Smooth muscle cell (in vitro differentiated cells): Measurements from ENCODE around the gene ARPC5. TPM values are rescaled to one million over a fixed set of nuclear protein-coding genes. Genes with fewer than 3 reads are reported as not detected.

Experiments
- DNase-seq: peaks from one replicate; lab custom pipeline; 2025; ENCODE audit not compliant: unreplicated experiment; lab: John Stamatoyannopoulos, UW
- H2AFZ ChIP-seq: fragments of 200-600 bp; sonication (generic); 2 replicates; pipeline ENCODE4 v1.6.0; 2016; ENCODE audit warnings: antibody characterized with exemption, low read depth, mild to moderate bottlenecking
- H3F3A ChIP-seq: fragments of 200-600 bp; sonication (generic); 2 replicates; pipeline ENCODE4 v1.6.0; 2017; ENCODE audit warnings: antibody characterized with exemption, low read depth
- H3K27ac ChIP-seq: fragments of 200-600 bp; sonication (generic); 2 replicates; pipeline ENCODE4 v1.5.1; 2016; ENCODE audit warnings: low read depth, mild to moderate bottlenecking
- H3K27me3 ChIP-seq: fragments of 200-600 bp; sonication (generic); 2 replicates; pipeline ENCODE4 v1.6.1; 2016; ENCODE audit warnings: low read depth, mild to moderate bottlenecking
- H3K36me3 ChIP-seq: fragments of 200-600 bp; sonication (generic); 2 replicates; pipeline ENCODE4 v1.5.1; 2016; ENCODE audit warnings: low read depth
- H3K4me1 ChIP-seq: fragments of 200-600 bp; sonication (generic); 2 replicates; pipeline ENCODE4 v1.5.1; 2016; ENCODE audit warnings: low read depth
- H3K4me2 ChIP-seq: fragments of 200-600 bp; sonication (generic); 2 replicates; pipeline ENCODE4 v1.6.0; 2016; ENCODE audit warnings: mild to moderate bottlenecking
- H3K4me3 ChIP-seq: fragments of 200-600 bp; sonication (generic); 2 replicates; pipeline ENCODE4 v1.5.1; 2016; ENCODE audit warnings: mild to moderate bottlenecking
- H3K79me2 ChIP-seq: fragments of 200-600 bp; sonication (generic); 2 replicates; pipeline ENCODE4 v1.6.0; 2016; ENCODE audit warnings: low read depth, mild to moderate bottlenecking
- H3K9ac ChIP-seq: fragments of 200-600 bp; sonication (generic); 2 replicates; pipeline ENCODE4 v1.6.0; 2016; ENCODE audit warnings: low read depth
- H3K9me3 ChIP-seq: fragments of 200-600 bp; sonication (generic); replicated peaks from 2 replicates; pipeline ENCODE4 v1.5.1; 2016; ENCODE audit warnings: low read depth
- H4K20me1 ChIP-seq: fragments of 200-600 bp; sonication (generic); 2 replicates; pipeline ENCODE4 v1.6.0; 2016; ENCODE audit warnings: low read depth
- CTCF ChIP-seq: fragments of 200-600 bp; sonication (generic); IDR thresholded peaks from 2 replicates; pipeline ENCODE4 v1.5.1; 2017; ENCODE audit warnings: borderline replicate concordance, mild to moderate bottlenecking, antibody characterized with exemption; ENCODE audit not compliant: insufficient read depth, poor library complexity, severe bottlenecking
- WGBS: methylation state at CpG from one replicate; pipeline ENCODE4 v1.1.7; 2016; ENCODE audit warnings: low lambda C conversion rate; 5-methylcytosine and 5-hydroxymethylcytosine counted together
- polyA plus RNA-seq: library from polyadenylated mRNA; unstranded; fragments of >200 nt; fragmentation: Nextera tagmentation; extraction: Ambion mirVana; gene quantifications from 2 replicates; pipeline ENCODE4 v1.2.1, GENCODE V29; 2016
- total RNA-seq: library from RNA; depleted of rRNA; stranded (reverse); fragments of >200 nt; gene quantifications from 2 replicates; pipeline ENCODE4 v1.2.3, GENCODE V29; 2014

The ARPC5 gene
- total and polyA plus RNA-seq, 2 experiments from 2014 or later, result 188 to 205 TPM

DNA sequence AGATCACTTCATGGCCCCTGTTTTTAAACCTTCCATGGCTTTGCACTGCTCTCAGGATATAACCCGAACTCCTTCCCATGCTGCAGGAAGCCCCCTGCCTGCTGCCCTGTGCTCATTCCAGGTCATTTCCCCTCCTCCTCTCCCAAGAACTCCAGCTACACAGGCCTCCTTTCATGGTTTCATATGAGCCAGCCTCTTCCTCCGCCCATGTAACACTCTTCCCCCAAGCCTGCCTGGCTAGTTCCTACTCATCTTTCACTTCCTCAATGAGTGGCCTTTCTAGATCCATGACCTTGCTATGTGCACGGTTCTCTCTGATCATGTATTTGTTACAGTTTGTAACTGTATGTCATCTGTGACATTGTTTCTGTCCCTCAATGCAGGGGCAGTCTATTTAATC, 42.2 kb downstream of the ARPC5 start:
- no peaks in the 10 kb centered on the region for H3K4me1 ChIP-seq
- WGBS, result 94% methylated on average over 3 of the region's 3 CpGs
- H3K27ac ChIP-seq, result no peak overlapping the region

GRCh38 chr1:183592733-183593132, 42.9 kb downstream of the ARPC5 start:
- no peak for DNase-seq
- Histone ChIP-seq H3K79me2 (no peaks in the 10 kb centered on the region), H3F3A (no peaks in the 10 kb centered on the region), H3K9me3 (no peaks in the 10 kb centered on the region), H2AFZ (no peak overlapping the region), H3K27ac (no peak overlapping the region), H3K9ac (no peak overlapping the region), H3K36me3 (no peaks in the 10 kb centered on the region), H3K4me2 (no peak overlapping the region), H4K20me1 (no peaks in the 10 kb centered on the region), H3K4me3 (no peak overlapping the region), H3K4me1 (no peaks in the 10 kb centered on the region), H3K27me3 (no peaks in the 10 kb centered on the region)
- TF ChIP-seq CTCF, result no peak
- WGBS, result 95% methylated on average over 7 of the region's 7 CpGs

More for the DNA sequence above, 42.2 kb downstream of the ARPC5 start:
- no peaks in the 10 kb centered on the region for H4K20me1 ChIP-seq
- H3K79me2 ChIP-seq, result no peaks in the 10 kb centered on the region
- no peaks in the 10 kb centered on the region for H3F3A ChIP-seq
- no peaks in the 10 kb centered on the region for H3K27me3 ChIP-seq
- H3K9me3 ChIP-seq, result no peaks in the 10 kb centered on the region
- no peak overlapping the region for H3K9ac ChIP-seq
- no peak for TF ChIP-seq CTCF
- H3K4me2 ChIP-seq, result no peak overlapping the region
- no peak overlapping the region for H3K4me3 ChIP-seq
- no peak for DNase-seq
- no peaks in the 10 kb centered on the region for H3K36me3 ChIP-seq
- no peak overlapping the region for H2AFZ ChIP-seq

- no peak within 1 kb of the TSS for H2AFZ ChIP-seq
- DNase-seq, result no peak
- H3K9me3 ChIP-seq, result no peaks in the 10 kb centered on the region
- H4K20me1 ChIP-seq, result no peaks in the 10 kb centered on the region
- H3K79me2 ChIP-seq, result no peaks in the 10 kb centered on the region
- no peak within 1 kb of the TSS for H3K4me3 ChIP-seq
- no peak within 1 kb of the TSS for H3K27ac ChIP-seq
- no peak for TF ChIP-seq CTCF
- no peak within 1 kb of the TSS for H3K4me2 ChIP-seq
- no peaks in the 10 kb centered on the region for H3K27me3 ChIP-seq
- H3K9ac ChIP-seq, result no peak within 1 kb of the TSS
- no peaks in the 10 kb centered on the region for H3K4me1 ChIP-seq
- no peaks in the 10 kb centered on the region for H3F3A ChIP-seq
- 86% methylated on average over 6 of the region's 6 CpGs for WGBS
- H3K36me3 ChIP-seq, result no peaks in the 10 kb centered on the region
Measured at GRCh38 chr1:183590244-183591191, 45.1 kb downstream of the ARPC5 start, which contains the start of gene NCF2. TSS of gene NCF2 (minus strand) at chr1:183590459. CDS start at chr1:183590329, 130 bp downstream.
